OCI-LY7 (cell line): ENCODE results near the gene LRP1B. TPM values are rescaled to one million over a fixed set of nuclear protein-coding genes. Genes with fewer than 3 reads are reported as not detected.

Source experiments
- BruUV-seq: library from RNA; stranded (reverse); fragments of 400-500 nt; replicated peaks from 2 replicates; lab custom pipeline; 2021; lab: Mats Ljungman, UMichigan
- CTCF ChIA-PET: fragments of 300-600 bp; sonication (Branson Sonifier 250); formaldehyde crosslinking; loops from one replicate; lab custom pipeline; 2022; ENCODE audit warnings: antibody characterized with exemption; ENCODE audit not compliant: unreplicated experiment; lab: Charles Lee
- POLR2A ChIA-PET: fragments of 300-600 bp; sonication (Branson Sonifier 250); formaldehyde crosslinking; loops from one replicate; lab custom pipeline; 2022; ENCODE audit warnings: antibody characterized with exemption; lab: Charles Lee
- DNase-seq: peaks from one replicate; pipeline ENCODE4 v3.0.0-alpha.2; 2015; ENCODE audit warnings: low spot score
- H2AFZ ChIP-seq: fragments of 200-600 bp; sonication (generic), shearing (Covaris generic); 2 replicates; pipeline ENCODE4 v1.6.1; 2014; ENCODE audit warnings: mild to moderate bottlenecking, antibody characterized with exemption, low read length, moderate library complexity
- H3K27ac ChIP-seq: fragments of 200-600 bp; sonication (generic); 2 replicates; pipeline ENCODE4 v1.5.1; 2014; ENCODE audit warnings: mixed run types, low read depth, mild to moderate bottlenecking, moderate library complexity, low read length, inconsistent platforms; ENCODE audit not compliant: poor library complexity, severe bottlenecking
- H3K36me3 ChIP-seq: fragments of 200-600 bp; sonication (generic); 2 replicates; pipeline ENCODE4 v1.6.1; 2014; ENCODE audit warnings: mild to moderate bottlenecking, antibody characterized with exemption, low read length, moderate library complexity, mixed read lengths; ENCODE audit not compliant: insufficient read depth
- H3K4me1 ChIP-seq: fragments of 200-600 bp; sonication (generic); 2 replicates; pipeline ENCODE4 v1.5.1; 2014; ENCODE audit warnings: mild to moderate bottlenecking, low read length; ENCODE audit not compliant: insufficient read depth, poor library complexity, severe bottlenecking
- H3K4me2 ChIP-seq: fragments of 200-600 bp; sonication (generic); 2 replicates; pipeline ENCODE4 v1.6.1; 2014; ENCODE audit warnings: mild to moderate bottlenecking, low read length
- H3K4me3 ChIP-seq: fragments of 200-600 bp; sonication (generic); 2 replicates; pipeline ENCODE4 v1.5.1; 2014; ENCODE audit warnings: mild to moderate bottlenecking, low read depth, low read length; ENCODE audit not compliant: poor library complexity, severe bottlenecking
- H3K79me2 ChIP-seq: fragments of 200-600 bp; sonication (generic); 2 replicates; pipeline ENCODE4 v1.6.1; 2016; ENCODE audit warnings: low read depth, mild to moderate bottlenecking, low read length, moderate library complexity, mixed read lengths; ENCODE audit not compliant: insufficient read depth
- H3K9me2 ChIP-seq: fragments of 200-600 bp; sonication (generic); 2 replicates; pipeline ENCODE4 v1.6.1; 2016; ENCODE audit warnings: mild to moderate bottlenecking, low read length, mixed read lengths; ENCODE audit not compliant: insufficient read depth
- H3K9me3 ChIP-seq: fragments of 200-600 bp; sonication (generic); 2 replicates; pipeline ENCODE4 v1.6.1; 2014; ENCODE audit warnings: mild to moderate bottlenecking, mixed run types, low read length, mixed read lengths
- H4K20me1 ChIP-seq: fragments of 200-600 bp; sonication (generic); 2 replicates; pipeline ENCODE4 v1.6.1; 2014; ENCODE audit warnings: mild to moderate bottlenecking, antibody characterized with exemption, low read length, moderate library complexity, mixed read lengths; ENCODE audit not compliant: insufficient read depth
- EZH2phosphoT487 ChIP-seq: fragments of 200-600 bp; sonication (generic); IDR thresholded peaks from 2 replicates; pipeline ENCODE4 v1.6.1; 2018; ENCODE audit warnings: low read depth, borderline replicate concordance, mild to moderate bottlenecking, mixed run types, antibody characterized with exemption, low read length, moderate library complexity, mixed read lengths
- intact Hi-C: fragments of 100-400 bp; cut with micrococcal nuclease; formaldehyde crosslinking; loops from one replicate; pipeline ENCODE4 v1.10.0; 2022; ENCODE audit not compliant: unreplicated experiment
- total RNA-seq, 2 experiments: library from RNA; depleted of rRNA in 1 of 2; stranded (reverse); fragments of >200 nt in 1 of 2; shearing (Covaris generic) in 1 of 2; gene quantifications; 2 replicates each; pipeline ENCODE4 v1.2.3, GENCODE V29; 2014 to 2022
- TF ChIP-seq, protein P1 (sequence below): fragments of 200-600 bp; sonication (generic); conservative IDR thresholded peaks from 2 replicates; pipeline ENCODE4 v1.5.1; 2014; ENCODE audit warnings: mild to moderate bottlenecking, antibody characterized with exemption, low read length, moderate library complexity, mixed read lengths

The LRP1B gene
- total RNA-seq, 2 experiments from 2014 or later: not detected

DNA sequence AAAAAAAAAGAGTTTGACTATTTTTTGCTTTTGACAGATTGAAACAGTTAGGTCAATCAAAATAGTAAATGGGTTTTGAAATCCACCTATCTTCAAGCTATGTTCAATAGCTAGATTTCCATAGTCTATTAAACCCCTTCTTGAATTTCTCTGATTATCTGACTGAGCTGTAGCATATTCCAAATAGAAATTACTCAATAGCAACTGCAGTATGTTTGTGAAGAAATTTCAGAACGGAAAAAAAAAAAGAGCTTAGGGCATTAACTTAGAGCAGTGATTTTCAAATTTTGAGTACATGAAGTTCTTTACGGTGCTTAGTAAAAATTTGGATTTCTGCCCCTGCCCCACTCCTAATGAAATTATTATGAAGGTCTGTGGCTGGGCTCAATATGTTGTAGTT is 432.3 kb downstream of the LRP1B start:
- POLR2A ChIA-PET: interaction anchor here (0.8 kb wide), 1 partner anchor 595 kb away, joined by 4 read pairs; no protein-coding TSS in a partner anchor
- no peaks in the 10 kb centered on the region for H3K4me1 ChIP-seq
- H2AFZ ChIP-seq: no peak overlapping the region
- no peak overlapping the region for H3K4me2 ChIP-seq
- BruUV-seq: no TSS peak
- no peak for DNase-seq
- no peak for TF ChIP-seq EZH2phosphoT487
- TF ChIP-seq, protein P1, sequence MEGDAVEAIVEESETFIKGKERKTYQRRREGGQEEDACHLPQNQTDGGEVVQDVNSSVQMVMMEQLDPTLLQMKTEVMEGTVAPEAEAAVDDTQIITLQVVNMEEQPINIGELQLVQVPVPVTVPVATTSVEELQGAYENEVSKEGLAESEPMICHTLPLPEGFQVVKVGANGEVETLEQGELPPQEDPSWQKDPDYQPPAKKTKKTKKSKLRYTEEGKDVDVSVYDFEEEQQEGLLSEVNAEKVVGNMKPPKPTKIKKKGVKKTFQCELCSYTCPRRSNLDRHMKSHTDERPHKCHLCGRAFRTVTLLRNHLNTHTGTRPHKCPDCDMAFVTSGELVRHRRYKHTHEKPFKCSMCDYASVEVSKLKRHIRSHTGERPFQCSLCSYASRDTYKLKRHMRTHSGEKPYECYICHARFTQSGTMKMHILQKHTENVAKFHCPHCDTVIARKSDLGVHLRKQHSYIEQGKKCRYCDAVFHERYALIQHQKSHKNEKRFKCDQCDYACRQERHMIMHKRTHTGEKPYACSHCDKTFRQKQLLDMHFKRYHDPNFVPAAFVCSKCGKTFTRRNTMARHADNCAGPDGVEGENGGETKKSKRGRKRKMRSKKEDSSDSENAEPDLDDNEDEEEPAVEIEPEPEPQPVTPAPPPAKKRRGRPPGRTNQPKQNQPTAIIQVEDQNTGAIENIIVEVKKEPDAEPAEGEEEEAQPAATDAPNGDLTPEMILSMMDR: no peak
- no peaks in the 10 kb centered on the region for H3K9me3 ChIP-seq
- H3K9me2 ChIP-seq: no peaks in the 10 kb centered on the region
- H3K4me3 ChIP-seq: no peak overlapping the region
- no peaks in the 10 kb centered on the region for H3K36me3 ChIP-seq
- intact Hi-C loops: no loop called here
- CTCF ChIA-PET: no interaction called here
- H3K79me2 ChIP-seq: no peaks in the 10 kb centered on the region
- no peak overlapping the region for H3K27ac ChIP-seq
- no peaks in the 10 kb centered on the region for H4K20me1 ChIP-seq

DNA sequence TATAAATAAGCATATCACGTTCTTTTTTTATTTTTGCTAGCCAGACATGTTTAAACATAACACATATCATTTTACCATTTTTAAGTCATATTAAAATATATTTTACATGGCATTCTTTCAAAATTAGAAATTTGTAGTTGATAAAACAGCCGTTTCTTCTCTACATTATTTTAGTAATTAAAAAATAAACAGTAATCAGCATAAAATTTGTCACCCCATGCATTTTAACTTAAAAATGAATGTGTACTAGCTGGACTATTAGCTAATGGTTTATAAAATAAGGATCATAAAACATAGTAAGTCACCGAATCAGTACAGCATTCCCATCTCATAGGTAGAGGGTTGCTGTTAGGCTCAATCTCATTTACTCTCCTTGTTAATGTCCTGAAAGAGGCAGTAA is 433.8 kb downstream of the LRP1B start:
- no peak for DNase-seq
- no TSS peak for BruUV-seq

DNA sequence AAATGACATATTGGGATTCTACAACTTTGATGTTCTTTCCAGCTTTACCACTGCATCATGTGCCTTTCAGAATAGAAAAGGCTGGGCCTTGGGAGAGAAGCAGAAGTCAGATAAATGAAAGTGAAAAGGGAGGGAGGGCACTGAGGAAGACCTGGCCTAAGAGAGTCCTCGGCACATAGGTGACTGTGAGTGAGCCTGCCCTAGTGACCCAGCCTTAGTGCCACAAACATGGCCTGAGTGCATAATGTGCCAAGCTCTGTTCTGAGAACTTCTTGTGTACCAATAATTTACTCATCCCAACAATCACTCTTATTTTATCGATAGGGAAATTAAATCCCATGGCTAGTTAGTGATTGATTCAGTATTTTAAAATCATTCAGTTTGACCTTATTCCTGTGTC is 436.6 kb downstream of the LRP1B start:
- Histone ChIP-seq H2AFZ (no peak overlapping the region), H3K4me1 (no peaks in the 10 kb centered on the region), H3K9me3 (no peaks in the 10 kb centered on the region), H3K36me3 (no peaks in the 10 kb centered on the region), H3K4me2 (no peak overlapping the region), H3K27ac (no peak overlapping the region), H3K79me2 (no peaks in the 10 kb centered on the region), H3K9me2 (no peaks in the 10 kb centered on the region), H3K4me3 (no peak overlapping the region), H4K20me1 (no peaks in the 10 kb centered on the region)
- TF ChIP-seq, protein P1: no peak
- TF ChIP-seq EZH2phosphoT487: no peak
- no peak for DNase-seq
- intact Hi-C loops: no loop called here
- no TSS peak for BruUV-seq
- POLR2A ChIA-PET: no interaction called here
- CTCF ChIA-PET: no interaction called here

More for the DNA sequence above, 433.8 kb downstream of the LRP1B start:
- ChIA-PET POLR2A (interaction anchor here (0.6 kb wide), 1 partner anchor 34 kb away, joined by 3 read pairs; no protein-coding TSS in a partner anchor), CTCF (no interaction called here)
- no peak overlapping the region for H2AFZ ChIP-seq
- TF ChIP-seq, protein P1: no peak
- TF ChIP-seq EZH2phosphoT487: no peak
- intact Hi-C loops: no loop called here
- no peak overlapping the region for H3K4me3 ChIP-seq
- H3K4me1 ChIP-seq: no peaks in the 10 kb centered on the region
- no peak overlapping the region for H3K4me2 ChIP-seq
- no peaks in the 10 kb centered on the region for H3K9me3 ChIP-seq
- no peak overlapping the region for H3K27ac ChIP-seq
- H3K9me2 ChIP-seq: no peaks in the 10 kb centered on the region
- no peaks in the 10 kb centered on the region for H4K20me1 ChIP-seq
- no peaks in the 10 kb centered on the region for H3K79me2 ChIP-seq
- H3K36me3 ChIP-seq: no peaks in the 10 kb centered on the region
